ENCODE data around the gene RUVBL2. TPM values are rescaled to one million over a fixed set of nuclear protein-coding genes. Genes with fewer than 3 reads are reported as not detected.
"Not testable (repeated sequence)": the region's sequence is repeated elsewhere in the genome, so short reads cannot be mapped to it uniquely, and the experiment has no call there.

The RUVBL2 gene
- total RNA-seq, 1 experiment from 2014 or later, result 130 TPM

DNA sequence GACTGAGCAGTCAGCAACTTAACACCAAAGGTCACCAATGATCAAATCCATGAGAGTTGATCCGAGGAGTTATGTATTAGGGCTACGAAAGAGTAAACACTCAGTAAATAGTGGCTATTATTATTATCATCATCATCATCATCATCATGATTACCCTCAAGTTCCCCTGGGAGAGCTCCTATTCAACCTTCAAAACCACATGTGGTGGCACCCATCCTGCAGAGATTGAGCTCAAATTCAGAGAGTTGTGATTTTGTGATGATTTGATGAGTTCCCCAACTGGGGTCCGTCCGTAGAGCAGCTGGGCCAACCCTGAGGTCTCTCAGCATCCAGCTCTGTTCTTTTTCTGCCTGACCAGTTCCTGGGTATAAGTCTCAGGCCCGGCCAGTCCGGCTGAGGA lies 31.4 kb downstream of the RUVBL2 start:
- not testable (repeated sequence) for H3K23me2 ChIP-seq (ENCODE audit: insufficient read length, low read depth, low read length, poor library complexity, severe bottlenecking); H3K4me1 ChIP-seq (ENCODE audit: insufficient read depth, low read length); H3K79me1 ChIP-seq (ENCODE audit: insufficient read depth, low read depth, low read length, poor library complexity, severe bottlenecking); H3K4me3 Mint-ChIP-seq; H2BK5ac ChIP-seq (ENCODE audit: insufficient read length, low read length); H3K14ac ChIP-seq (ENCODE audit: insufficient read depth, low read length); H3K23ac ChIP-seq (ENCODE audit: insufficient read length, low read depth, low read length); H3K4ac ChIP-seq (ENCODE audit: low read depth, low read length); H3K36me3 Mint-ChIP-seq (ENCODE audit: insufficient read depth in 1 of 3, low read depth in 3 of 3); H3K79me2 ChIP-seq (ENCODE audit: insufficient read depth, low read length); H3K27me3 ChIP-seq (ENCODE audit: insufficient read depth, low read length); H3K4me2 ChIP-seq (ENCODE audit: insufficient read depth, insufficient read length, low read length); H3K27ac Mint-ChIP-seq; H3K9ac ChIP-seq (ENCODE audit: extremely low read depth, insufficient read length, low read length); H4K5ac ChIP-seq (ENCODE audit: insufficient read length, low read depth, low read length); H2AFZ ChIP-seq (ENCODE audit: low read length); H3K9me3 Mint-ChIP-seq; H4K20me1 ChIP-seq (ENCODE audit: control insufficient read depth, insufficient read depth, insufficient read length); H4K8ac ChIP-seq (replicated peaks; ENCODE audit: insufficient read length, low read depth, low read length); H2BK15ac ChIP-seq (ENCODE audit: low read depth, low read length); H4K91ac ChIP-seq (ENCODE audit: insufficient read length, low read depth, low read length); H2AK5ac ChIP-seq (ENCODE audit: insufficient read length, low read length); DNase-seq; H3T11ph ChIP-seq (ENCODE audit: low read length); H3K9me3 ChIP-seq (ENCODE audit: control insufficient read depth, low read depth, low read length); H3K18ac ChIP-seq (ENCODE audit: insufficient read length, low read depth, low read length); H2BK20ac ChIP-seq (ENCODE audit: low read depth, low read length, poor library complexity, severe bottlenecking); H2BK120ac ChIP-seq (ENCODE audit: low read depth, low read length, poor library complexity, severe bottlenecking); H2BK12ac ChIP-seq (ENCODE audit: insufficient read length, low read depth, low read length); H3K27ac ChIP-seq (ENCODE audit: insufficient read length, low read depth, low read length); H3K56ac ChIP-seq (ENCODE audit: insufficient read length, low read depth, low read length)
- H3K27me3 Mint-ChIP-seq (ENCODE audit: low read depth), result peaks cover 44% of the 10 kb centered on the region
- WGBS (ENCODE audit: extremely low coverage, insufficient read length, low lambda C conversion rate), result no CpG with 5 or more reads among the region's 6 CpGs
- peaks cover 8 to 14% of the 10 kb centered on the region in 2 experiments for H3K4me1 Mint-ChIP-seq

DNA sequence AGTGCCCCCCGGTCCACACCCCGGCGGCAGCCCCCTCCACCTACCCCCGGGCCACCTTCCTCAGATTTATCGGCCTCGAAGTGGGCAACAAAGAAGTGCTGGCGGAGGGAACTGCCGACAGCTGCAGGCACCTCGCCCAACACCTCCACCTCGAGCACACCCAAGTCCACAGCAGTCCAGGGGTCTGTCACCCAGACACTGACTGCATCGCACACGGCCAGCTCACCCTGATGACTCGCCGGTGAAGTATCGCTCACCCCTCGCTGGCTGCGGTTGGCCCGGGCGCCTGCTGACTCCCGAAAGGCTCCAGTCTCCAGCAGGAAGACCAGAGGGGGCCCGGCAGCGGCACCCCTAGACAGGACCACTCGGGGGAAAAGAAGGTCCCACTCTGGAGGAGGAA lies 31.9 kb downstream of the RUVBL2 start:
- not testable (repeated sequence) for H3K27ac Mint-ChIP-seq; H3K23me2 ChIP-seq (ENCODE audit: insufficient read length, low read depth, low read length, poor library complexity, severe bottlenecking); H3K4me2 ChIP-seq (ENCODE audit: insufficient read depth, insufficient read length, low read length); H3K27ac ChIP-seq (ENCODE audit: insufficient read length, low read depth, low read length); H3K4me3 Mint-ChIP-seq; H3T11ph ChIP-seq (ENCODE audit: low read length); H2BK5ac ChIP-seq (ENCODE audit: insufficient read length, low read length); H3K18ac ChIP-seq (ENCODE audit: insufficient read length, low read depth, low read length); H2BK20ac ChIP-seq (ENCODE audit: low read depth, low read length, poor library complexity, severe bottlenecking); H3K27me3 ChIP-seq (ENCODE audit: insufficient read depth, low read length); H3K9me3 ChIP-seq (ENCODE audit: control insufficient read depth, low read depth, low read length); H3K79me2 ChIP-seq (ENCODE audit: insufficient read depth, low read length); H3K56ac ChIP-seq (ENCODE audit: insufficient read length, low read depth, low read length); H3K79me1 ChIP-seq (ENCODE audit: insufficient read depth, low read depth, low read length, poor library complexity, severe bottlenecking); H2AFZ ChIP-seq (ENCODE audit: low read length); H2BK120ac ChIP-seq (ENCODE audit: low read depth, low read length, poor library complexity, severe bottlenecking); H2BK15ac ChIP-seq (ENCODE audit: low read depth, low read length); H3K4ac ChIP-seq (ENCODE audit: low read depth, low read length); H3K9me3 Mint-ChIP-seq; H4K8ac ChIP-seq (replicated peaks; ENCODE audit: insufficient read length, low read depth, low read length); H4K20me1 ChIP-seq (ENCODE audit: control insufficient read depth, insufficient read depth, insufficient read length); H3K23ac ChIP-seq (ENCODE audit: insufficient read length, low read depth, low read length); H3K14ac ChIP-seq (ENCODE audit: insufficient read depth, low read length); H3K9ac ChIP-seq (ENCODE audit: extremely low read depth, insufficient read length, low read length); H3K36me3 Mint-ChIP-seq (ENCODE audit: insufficient read depth in 1 of 3, low read depth in 3 of 3); H2BK12ac ChIP-seq (ENCODE audit: insufficient read length, low read depth, low read length); H3K4me1 Mint-ChIP-seq; DNase-seq; H2AK5ac ChIP-seq (ENCODE audit: insufficient read length, low read length); H3K4me1 ChIP-seq (ENCODE audit: insufficient read depth, low read length); H4K5ac ChIP-seq (ENCODE audit: insufficient read length, low read depth, low read length); H4K91ac ChIP-seq (ENCODE audit: insufficient read length, low read depth, low read length)
- no CpG with 5 or more reads among the region's 23 CpGs for WGBS (ENCODE audit: extremely low coverage, insufficient read length, low lambda C conversion rate)
- H3K27me3 Mint-ChIP-seq (ENCODE audit: low read depth), result peaks cover 42% of the 10 kb centered on the region

Measured in H9 (cell line).